Measurements from ENCODE around the gene AOPEP. TPM values are rescaled to one million over a fixed set of nuclear protein-coding genes. Genes with fewer than 3 reads are reported as not detected.

Gene AOPEP
- total RNA-seq, 2 donors from 2014 or later = 12.4 to 12.9 TPM

DNA sequence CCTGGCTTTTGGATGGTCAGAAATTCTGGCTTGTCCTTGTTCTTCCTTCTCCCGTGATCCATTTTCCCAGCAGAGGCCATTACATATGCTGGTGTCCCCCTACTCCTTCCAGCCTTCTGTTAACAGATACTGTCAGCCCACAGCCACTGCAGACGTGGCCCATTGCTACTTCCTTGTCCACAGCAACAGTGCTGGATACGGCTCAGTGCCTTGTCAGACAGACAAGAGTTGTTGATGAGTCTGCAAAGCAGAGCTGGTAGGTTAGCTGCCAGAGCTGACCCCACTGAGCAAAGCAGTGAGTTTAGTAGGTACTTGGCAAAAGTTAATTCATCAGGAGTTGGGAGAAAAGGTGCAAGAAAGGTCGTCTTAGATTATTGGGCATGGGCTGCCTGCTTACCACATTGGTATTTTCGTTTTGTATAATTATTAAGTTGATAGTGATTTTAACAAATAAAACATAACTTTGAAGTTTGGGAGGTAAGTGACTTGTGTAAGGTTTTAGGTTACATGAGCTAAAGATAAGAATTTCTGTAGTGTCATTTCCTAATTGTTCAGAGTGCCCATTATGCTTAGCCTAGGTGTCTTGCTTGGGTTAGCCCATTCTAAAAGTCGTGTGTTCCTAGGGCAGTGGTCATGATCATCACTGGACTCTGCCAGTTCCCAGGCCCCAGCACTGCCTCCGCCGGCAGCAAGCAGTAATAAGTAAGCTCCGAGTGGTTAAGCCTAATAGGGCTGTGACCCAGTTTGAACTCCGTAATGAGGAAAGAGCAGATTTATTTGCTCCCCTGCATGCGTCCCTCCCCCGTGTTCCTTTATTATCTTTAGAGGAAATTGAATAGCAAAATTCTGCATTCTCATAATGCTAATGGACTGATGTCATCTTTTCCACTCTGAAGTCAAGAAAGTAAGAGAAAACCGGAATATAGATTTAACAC is 299.0 kb downstream of the AOPEP start:
- H3K27me3 Mint-ChIP-seq = no peaks in the 10 kb centered on the region
- H3K27ac Mint-ChIP-seq = no peak overlapping the region
- H3K36me3 Mint-ChIP-seq (ENCODE audit: low read depth) = no peaks in the 10 kb centered on the region
- no peak overlapping the region for H3K4me3 Mint-ChIP-seq
- ATAC-seq = no peak
- no peaks in the 10 kb centered on the region for H3K9me3 ChIP-seq (ENCODE audit: control insufficient read depth, low read length, poor library complexity, severe bottlenecking)
- DNase-seq = no peak
- peaks cover 3% of the 10 kb centered on the region for H3K4me1 Mint-ChIP-seq

DNA sequence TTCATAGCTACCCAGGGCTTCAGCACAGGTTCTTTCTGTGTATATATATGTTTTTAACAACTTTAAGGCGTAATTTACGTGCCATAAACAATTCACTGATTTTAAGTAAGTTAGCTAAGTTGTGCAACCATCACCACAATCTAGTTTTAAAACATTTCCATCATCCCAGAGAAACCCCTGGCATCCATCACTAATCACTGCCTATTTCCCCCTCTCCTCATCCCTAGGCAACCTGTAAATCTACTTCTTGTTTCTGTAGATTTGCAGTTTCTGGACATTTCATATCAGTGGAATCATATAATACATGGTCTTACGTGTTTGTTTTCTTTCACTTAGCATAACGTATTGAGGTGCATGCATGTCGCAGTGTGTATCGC is 299.6 kb downstream of the AOPEP start:
- H3K36me3 Mint-ChIP-seq (ENCODE audit: low read depth) = no peaks in the 10 kb centered on the region
- no peaks in the 10 kb centered on the region for H3K9me3 ChIP-seq (ENCODE audit: control insufficient read depth, low read length, poor library complexity, severe bottlenecking)
- peaks cover 4% of the 10 kb centered on the region for H3K4me1 Mint-ChIP-seq
- no peak overlapping the region for H3K27ac Mint-ChIP-seq
- ATAC-seq (no peak), DNase-seq (no peak)
- H3K4me3 Mint-ChIP-seq = no peak overlapping the region
- no peaks in the 10 kb centered on the region for H3K27me3 Mint-ChIP-seq

DNA sequence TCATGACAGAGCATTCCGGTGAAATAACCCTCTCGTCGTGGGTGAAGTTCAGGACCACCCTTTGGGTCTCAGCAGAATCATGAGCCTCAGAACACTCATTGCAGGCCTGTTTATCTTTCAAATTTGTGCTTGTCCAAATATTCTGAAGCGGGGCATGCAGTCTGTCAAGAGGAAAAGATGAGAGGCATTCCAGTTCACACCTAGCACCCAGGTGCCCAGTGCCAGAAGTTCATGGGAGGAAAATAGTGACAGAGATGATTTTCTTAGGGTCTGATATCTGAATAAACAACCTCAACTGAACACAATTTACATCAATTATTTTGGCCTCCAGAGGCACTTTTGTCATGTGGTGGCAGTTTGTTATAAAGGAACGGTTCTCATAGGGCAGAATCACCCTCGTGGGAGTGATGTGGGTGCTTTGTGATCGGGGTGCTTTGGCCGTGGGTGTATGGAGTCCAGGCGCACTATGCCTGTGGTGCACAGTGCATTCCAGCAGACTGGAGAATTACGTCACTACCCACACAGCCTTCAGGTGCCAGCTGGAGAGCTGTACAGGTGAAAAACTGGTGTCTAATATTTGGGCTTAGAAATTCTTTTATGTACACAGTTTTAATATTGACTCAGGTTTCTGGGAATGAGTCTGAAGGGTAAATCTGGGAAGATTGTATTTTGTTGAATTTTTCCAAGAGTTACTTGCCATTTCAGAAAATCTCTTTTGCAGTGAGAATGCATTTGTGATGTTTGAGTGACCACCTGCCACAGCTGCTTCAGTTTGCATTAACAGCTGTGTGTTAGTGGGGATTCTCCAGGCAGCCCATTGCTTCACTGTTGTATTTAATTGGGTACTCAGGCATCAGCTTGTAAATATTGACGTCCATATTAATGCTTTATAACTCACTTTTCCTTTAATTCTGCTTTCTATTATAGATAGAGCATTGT is 301.7 kb downstream of the AOPEP start:
- no peaks in the 10 kb centered on the region for H3K36me3 Mint-ChIP-seq (ENCODE audit: low read depth)
- no peak for ATAC-seq
- H3K4me1 Mint-ChIP-seq = peaks cover 4% of the 10 kb centered on the region
- H3K27me3 Mint-ChIP-seq = no peaks in the 10 kb centered on the region
- no peak overlapping the region for H3K27ac Mint-ChIP-seq
- H3K4me3 Mint-ChIP-seq = no peak overlapping the region
- no peak for DNase-seq
- no peaks in the 10 kb centered on the region for H3K9me3 ChIP-seq (ENCODE audit: control insufficient read depth, low read length, poor library complexity, severe bottlenecking)

DNA sequence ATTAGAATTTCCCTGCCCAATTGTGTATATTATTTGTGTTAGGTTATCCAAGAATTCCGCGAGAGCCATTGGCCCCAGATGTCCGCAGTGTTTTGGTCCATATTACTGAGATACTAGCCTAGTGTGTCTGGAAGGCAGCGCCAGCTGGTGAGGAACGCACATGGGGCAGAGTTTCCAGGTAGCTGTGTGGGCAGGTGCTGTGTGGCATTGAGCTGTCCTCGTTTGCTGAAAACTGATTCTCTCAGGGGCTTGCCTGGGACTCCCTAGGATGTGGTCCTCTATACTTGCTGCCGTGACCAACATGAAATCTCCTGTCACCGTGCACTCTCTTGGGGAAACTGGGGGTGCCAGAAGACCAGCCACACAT is 302.3 kb downstream of the AOPEP start:
- no peak for ATAC-seq
- no peaks in the 10 kb centered on the region for H3K27me3 Mint-ChIP-seq

DNA sequence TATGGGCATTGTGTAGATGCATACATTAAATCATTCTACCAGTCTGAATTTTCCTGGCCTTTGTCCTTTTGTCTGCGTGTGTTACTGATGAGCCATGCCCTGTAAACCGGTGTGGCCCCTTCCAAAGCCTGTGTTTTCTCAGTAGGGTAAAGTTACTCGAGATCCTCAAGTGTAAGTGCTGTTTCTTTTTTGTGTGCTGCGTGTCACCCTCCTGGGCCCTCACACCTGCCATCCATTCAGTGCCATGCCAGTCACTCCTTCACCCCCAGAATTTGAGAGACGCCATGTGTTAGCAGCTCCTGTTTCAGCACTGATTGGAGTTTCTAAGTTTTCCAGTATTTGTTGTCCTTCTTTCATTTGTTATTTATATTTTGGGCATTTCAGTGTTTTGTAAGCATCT is 302.8 kb downstream of the AOPEP start:
- DNase-seq (no peak), ATAC-seq (no peak)
- Mint-ChIP-seq H3K4me3 (no peak overlapping the region), H3K27ac (no peak overlapping the region), H3K27me3 (no peaks in the 10 kb centered on the region), H3K36me3 (ENCODE audit: low read depth) (no peaks in the 10 kb centered on the region), H3K4me1 (peaks cover 4% of the 10 kb centered on the region)
- H3K9me3 ChIP-seq (ENCODE audit: control insufficient read depth, low read length, poor library complexity, severe bottlenecking) = no peaks in the 10 kb centered on the region

More for the DNA sequence above, 302.3 kb downstream of the AOPEP start:
- H3K9me3 ChIP-seq (ENCODE audit: control insufficient read depth, low read length, poor library complexity, severe bottlenecking) = no peaks in the 10 kb centered on the region
- no peak for DNase-seq
- Mint-ChIP-seq H3K4me1 (peaks cover 4% of the 10 kb centered on the region), H3K27ac (no peak overlapping the region), H3K4me3 (no peak overlapping the region), H3K36me3 (ENCODE audit: low read depth) (no peaks in the 10 kb centered on the region)

DNA sequence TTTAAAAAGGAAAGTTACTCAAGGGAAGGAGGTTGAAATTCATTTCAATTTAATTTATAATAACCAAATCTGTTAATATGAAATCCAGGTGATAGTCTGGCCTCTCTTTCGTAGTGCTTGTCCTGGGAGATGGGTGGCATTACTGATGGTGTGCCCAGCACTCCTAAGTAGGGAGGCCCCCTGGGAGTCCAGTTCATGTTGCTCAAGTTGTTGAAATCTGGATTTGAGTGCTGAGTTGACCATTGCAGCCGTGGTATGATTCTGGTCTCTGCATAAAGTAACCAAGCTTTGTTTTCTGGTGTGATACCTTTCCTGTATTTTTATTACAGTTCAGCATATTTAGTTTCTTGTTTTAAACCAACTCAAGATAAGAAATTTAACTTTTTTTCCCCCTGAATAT is 303.2 kb downstream of the AOPEP start:
- no peak for DNase-seq
- peaks cover 4% of the 10 kb centered on the region for H3K4me1 Mint-ChIP-seq
- no peaks in the 10 kb centered on the region for H3K27me3 Mint-ChIP-seq
- H3K36me3 Mint-ChIP-seq (ENCODE audit: low read depth) = no peaks in the 10 kb centered on the region
- H3K4me3 Mint-ChIP-seq = no peak overlapping the region
- ATAC-seq = no peak
- no peak overlapping the region for H3K27ac Mint-ChIP-seq
- no peaks in the 10 kb centered on the region for H3K9me3 ChIP-seq (ENCODE audit: control insufficient read depth, low read length, poor library complexity, severe bottlenecking)

DNA sequence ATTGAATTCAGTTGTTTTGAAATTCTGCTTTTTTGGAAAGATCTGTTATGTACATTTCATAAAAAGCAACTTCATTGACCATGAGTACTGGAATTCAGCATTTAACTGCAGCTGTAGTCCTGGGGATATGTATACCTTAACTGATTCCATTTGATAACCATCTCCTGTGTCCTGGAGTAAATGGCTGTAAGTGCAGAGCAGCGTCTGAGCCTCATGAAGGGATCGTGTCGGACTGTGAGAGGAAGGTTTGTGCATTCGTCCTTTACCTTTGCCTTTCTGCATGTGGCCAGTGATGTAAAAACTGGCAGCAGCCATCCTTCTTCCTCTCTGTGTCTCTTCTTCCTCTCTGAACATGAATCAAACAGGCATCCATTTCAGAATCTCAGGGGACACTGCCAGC is 303.8 kb downstream of the AOPEP start:
- no peak for ATAC-seq
- peak overlapping the region; percentile 61 for H3K27ac Mint-ChIP-seq

DNA sequence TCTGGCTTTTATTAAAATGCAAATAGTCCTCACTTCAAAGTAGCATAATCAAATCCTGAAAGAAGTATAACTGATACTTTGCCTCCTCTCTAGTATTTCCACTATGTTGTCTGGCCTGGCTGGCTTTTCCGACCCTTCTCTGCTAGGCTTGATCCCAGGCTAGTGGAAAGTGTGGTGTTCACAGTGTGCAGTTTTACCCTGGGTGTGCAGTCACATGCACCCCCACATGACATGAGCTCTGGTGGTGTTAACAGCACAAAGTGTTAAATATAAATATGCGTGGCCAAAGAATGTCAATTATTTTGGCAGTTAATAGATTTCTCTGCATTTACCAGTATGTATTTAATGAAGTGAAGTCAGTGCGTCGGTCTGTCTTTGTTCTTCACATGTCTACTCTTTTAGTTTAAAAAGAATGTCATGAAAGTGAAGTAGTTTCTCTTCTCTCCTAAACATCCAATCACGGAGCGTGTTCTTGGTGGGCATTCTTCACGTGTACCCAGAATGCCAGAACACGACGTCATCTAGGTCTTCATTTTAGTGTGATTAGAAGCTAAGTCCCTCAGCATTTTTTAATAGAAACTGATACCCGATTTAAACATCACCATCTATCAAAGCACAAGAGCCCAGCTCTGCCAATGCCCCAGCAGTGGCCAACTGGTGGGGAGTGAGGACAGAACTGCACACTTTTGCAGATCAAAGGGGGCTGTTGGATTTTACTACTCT is 304.6 kb downstream of the AOPEP start:
- H3K4me1 Mint-ChIP-seq = peaks cover 4% of the 10 kb centered on the region
- no peaks in the 10 kb centered on the region for H3K9me3 ChIP-seq (ENCODE audit: control insufficient read depth, low read length, poor library complexity, severe bottlenecking)
- no peak for ATAC-seq
- H3K27me3 Mint-ChIP-seq = no peaks in the 10 kb centered on the region
- no peak overlapping the region for H3K4me3 Mint-ChIP-seq
- no peak for DNase-seq
- peak overlapping the region; percentile 61 for H3K27ac Mint-ChIP-seq
- no peaks in the 10 kb centered on the region for H3K36me3 Mint-ChIP-seq (ENCODE audit: low read depth)

More for the DNA sequence above, 303.8 kb downstream of the AOPEP start:
- peaks cover 4% of the 10 kb centered on the region for H3K4me1 Mint-ChIP-seq
- no peaks in the 10 kb centered on the region for H3K9me3 ChIP-seq (ENCODE audit: control insufficient read depth, low read length, poor library complexity, severe bottlenecking)
- no peak for DNase-seq
- H3K36me3 Mint-ChIP-seq (ENCODE audit: low read depth) = no peaks in the 10 kb centered on the region
- H3K27me3 Mint-ChIP-seq = no peaks in the 10 kb centered on the region
- H3K4me3 Mint-ChIP-seq = no peak overlapping the region

DNA sequence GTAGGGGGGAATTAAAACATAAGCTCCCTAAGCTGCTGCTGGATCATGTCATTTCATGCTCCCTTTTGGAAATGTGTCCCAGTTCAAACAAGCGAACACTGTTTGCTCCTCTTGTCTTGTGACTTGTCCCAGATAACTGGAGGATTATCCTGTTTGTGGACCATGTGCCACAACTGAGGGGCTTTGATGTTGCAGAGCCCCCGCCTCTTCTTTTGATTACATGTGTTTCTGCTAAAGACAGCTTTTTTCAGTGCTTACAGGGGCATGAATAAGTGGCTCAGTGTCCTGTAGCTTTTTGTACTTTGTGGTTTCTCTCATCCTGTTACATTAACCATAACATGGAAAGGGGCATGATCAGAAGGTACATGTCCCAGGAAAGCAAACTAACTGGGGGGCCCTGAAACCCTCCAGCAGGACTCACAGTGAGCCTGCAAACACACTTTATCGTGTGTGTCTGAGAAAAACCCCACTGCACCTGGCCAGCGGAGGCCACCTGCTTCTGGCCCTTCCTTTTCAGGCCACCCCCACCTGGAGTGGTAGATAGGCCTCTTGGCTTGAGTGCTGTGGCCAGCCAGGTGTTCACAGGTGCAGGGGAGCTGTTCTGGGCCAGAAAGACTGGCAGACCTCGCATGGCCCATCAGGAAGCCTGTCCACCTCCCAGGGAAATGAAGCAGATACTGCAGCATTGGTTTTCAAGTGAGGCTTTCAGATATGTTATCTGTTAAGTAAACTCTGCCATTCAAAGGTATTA is 305.4 kb downstream of the AOPEP start:
- Mint-ChIP-seq H3K27me3 (no peaks in the 10 kb centered on the region), H3K4me3 (no peak overlapping the region), H3K4me1 (peaks cover 4% of the 10 kb centered on the region), H3K27ac (no peak overlapping the region), H3K36me3 (ENCODE audit: low read depth) (no peaks in the 10 kb centered on the region)
- DNase-seq (no peak), ATAC-seq (no peak)
- no peaks in the 10 kb centered on the region for H3K9me3 ChIP-seq (ENCODE audit: control insufficient read depth, low read length, poor library complexity, severe bottlenecking)

DNA sequence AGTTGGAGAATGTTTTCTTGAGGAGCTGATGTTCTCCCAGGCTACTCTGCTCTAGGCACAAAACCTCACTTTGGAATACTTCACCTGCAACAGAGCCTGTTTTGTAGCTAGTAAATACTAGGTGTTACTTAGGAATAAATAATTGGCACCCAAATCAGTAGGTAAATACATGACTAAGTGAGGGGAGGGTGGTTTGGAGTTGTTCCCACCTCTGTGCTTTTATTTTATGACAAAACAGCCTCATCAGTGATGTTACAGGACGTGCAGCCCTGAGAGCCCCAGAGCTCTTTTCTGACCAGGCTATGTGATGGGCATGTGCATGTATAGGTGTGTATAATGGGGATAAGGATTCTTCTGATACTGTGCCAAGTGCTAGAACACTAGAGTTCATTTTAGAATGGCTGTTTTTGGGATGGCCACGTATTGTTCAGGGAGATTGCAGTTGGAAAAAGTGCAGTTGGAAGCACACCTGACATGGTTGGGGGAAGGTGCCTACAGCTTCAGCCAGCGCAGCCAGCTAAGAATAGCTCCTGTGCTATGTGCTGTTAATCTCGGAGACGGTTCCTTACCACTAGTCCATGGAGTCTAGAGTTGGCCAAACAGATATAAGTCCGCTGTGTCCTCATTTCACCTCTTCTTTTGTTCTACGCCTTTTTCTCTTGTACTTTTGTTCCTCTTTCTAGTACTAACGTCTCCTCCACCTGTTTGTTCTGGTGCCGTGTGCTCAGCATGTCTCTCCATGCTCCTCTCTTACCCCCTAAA is 306.3 kb downstream of the AOPEP start:
- H3K9me3 ChIP-seq (ENCODE audit: control insufficient read depth, low read length, poor library complexity, severe bottlenecking) = no peaks in the 10 kb centered on the region
- no peaks in the 10 kb centered on the region for H3K36me3 Mint-ChIP-seq (ENCODE audit: low read depth)
- ATAC-seq (no peak), DNase-seq (no peak)
- no peak overlapping the region for H3K27ac Mint-ChIP-seq
- peak overlapping the region; percentile 51 for H3K4me3 Mint-ChIP-seq
- no peaks in the 10 kb centered on the region for H3K27me3 Mint-ChIP-seq
- H3K4me1 Mint-ChIP-seq = peaks cover 4% of the 10 kb centered on the region

DNA sequence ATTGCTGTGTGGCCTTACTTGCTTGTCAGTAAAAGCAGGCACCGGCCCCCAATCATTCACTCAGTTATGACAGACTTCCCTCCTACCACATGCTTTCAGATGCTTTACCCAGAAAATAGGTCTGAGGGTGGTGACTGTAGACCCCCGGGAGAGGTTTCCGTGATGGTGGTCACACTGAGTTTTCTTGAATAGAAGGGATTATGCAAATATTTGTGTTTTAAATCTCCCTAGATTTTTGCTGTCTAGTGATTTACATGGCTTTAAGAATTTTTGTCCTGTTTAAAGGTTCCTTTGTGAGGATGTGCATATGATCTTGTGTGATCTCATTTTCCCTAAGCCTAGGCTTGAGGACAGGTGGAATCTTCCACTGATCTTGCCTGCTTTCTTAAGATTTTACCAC is 309.3 kb downstream of the AOPEP start:
- no peaks in the 10 kb centered on the region for H3K9me3 ChIP-seq (ENCODE audit: control insufficient read depth, low read length, poor library complexity, severe bottlenecking)
- DNase-seq = no peak
- H3K27me3 Mint-ChIP-seq = no peaks in the 10 kb centered on the region
- H3K27ac Mint-ChIP-seq = no peak overlapping the region
- H3K36me3 Mint-ChIP-seq (ENCODE audit: low read depth) = no peaks in the 10 kb centered on the region
- no peaks in the 10 kb centered on the region for H3K4me1 Mint-ChIP-seq
- no peak for ATAC-seq
- H3K4me3 Mint-ChIP-seq = no peak overlapping the region

DNA sequence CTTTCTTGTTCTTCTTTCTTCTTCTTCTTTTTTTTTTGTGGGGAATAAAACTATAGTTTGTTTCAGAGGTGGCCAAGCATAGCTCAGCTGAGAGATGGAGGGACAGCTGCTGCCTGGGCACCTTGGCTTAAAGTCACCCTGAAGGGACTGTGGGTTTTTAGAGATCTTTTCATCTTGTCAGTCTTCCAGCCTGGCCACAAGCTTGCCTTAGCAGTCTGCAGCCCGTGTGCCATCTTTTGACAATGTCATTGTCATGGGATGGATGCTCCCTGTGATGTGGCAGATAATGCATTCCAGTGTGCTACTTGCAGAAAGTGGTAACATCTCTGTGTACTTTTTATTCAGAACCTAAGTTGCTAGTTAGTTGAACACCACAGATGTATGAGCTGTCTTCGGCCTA is 310.2 kb downstream of the AOPEP start:
- H3K36me3 Mint-ChIP-seq (ENCODE audit: low read depth) = no peaks in the 10 kb centered on the region
- no peak for ATAC-seq
- no peak overlapping the region for H3K4me3 Mint-ChIP-seq
- no peaks in the 10 kb centered on the region for H3K27me3 Mint-ChIP-seq
- no peak for DNase-seq
- no peaks in the 10 kb centered on the region for H3K9me3 ChIP-seq (ENCODE audit: control insufficient read depth, low read length, poor library complexity, severe bottlenecking)
- H3K4me1 Mint-ChIP-seq = no peaks in the 10 kb centered on the region
- no peak overlapping the region for H3K27ac Mint-ChIP-seq

Measured in T-helper 17 cell (primary cell).